ENCODE measurements around the gene CACTIN.

Gene CACTIN

DNA sequence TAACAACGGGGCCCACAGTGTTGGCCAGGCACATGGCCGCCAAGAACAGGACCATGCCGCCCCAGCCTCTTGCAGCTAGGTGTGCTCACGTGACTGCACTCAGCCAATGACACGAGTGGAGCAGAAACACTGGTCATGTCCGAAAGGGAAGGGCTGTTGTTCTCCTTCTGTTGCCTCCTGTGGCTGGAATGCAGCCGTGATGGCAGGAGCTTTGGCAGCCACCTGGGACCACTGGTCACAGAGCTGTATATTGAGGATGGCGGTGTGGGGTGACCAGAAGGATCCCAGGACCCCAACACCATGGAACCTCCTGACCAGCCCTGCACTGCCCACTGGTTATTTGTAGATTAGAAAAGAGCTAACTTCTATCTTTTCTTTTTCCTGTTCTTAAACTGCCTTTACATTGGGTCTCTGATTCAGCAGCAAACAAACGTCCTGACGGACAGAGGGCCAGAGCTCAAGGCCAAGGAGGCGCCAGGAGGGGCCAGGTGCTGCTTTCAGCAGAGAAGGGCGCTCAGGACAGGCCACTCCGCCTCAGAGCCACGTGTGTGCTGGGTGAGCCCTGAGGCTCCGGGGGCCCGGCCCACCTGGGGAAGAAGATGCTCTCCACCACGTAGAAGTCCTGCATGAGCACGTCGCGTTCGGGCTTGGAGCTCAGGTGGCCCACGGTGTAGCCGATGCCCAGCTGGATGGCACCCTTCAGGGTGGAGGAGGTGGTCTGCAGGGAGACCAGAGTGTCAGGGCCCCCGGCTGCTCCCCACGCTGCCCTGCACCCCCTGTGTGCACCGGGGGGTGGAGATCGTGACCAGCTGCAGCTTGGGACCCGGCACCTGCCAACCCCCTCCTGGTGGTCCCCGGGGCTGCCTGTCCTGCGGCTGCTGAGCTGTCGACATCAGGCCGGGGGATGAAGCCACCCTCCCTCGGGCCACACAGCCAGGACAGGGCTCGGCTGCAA lies 35.0 kb upstream of the CACTIN start:
- Histone ChIP-seq H3K36me3 (ENCODE audit: control insufficient read depth in 1 of 2, insufficient read depth in 2 of 2, low read depth in 1 of 2, low read length in 2 of 2) (peaks cover 74 to 98% of the 10 kb centered on the region in 2 experiments), H2BK120ac (ENCODE audit: low read depth, low read length) (no peak overlapping the region), H3K4me2 (ENCODE audit: low read length, poor library complexity, severe bottlenecking) (no peak overlapping the region), H3K4me3 (ENCODE audit: insufficient read depth in 1 of 2, low read depth in 1 of 2, low read length in 2 of 2) (no peak overlapping the region), H2AK5ac (ENCODE audit: low read length, severe bottlenecking) (no peak overlapping the region), H2BK12ac (ENCODE audit: low read length in 2 of 2) (no peak overlapping the region), H4K8ac (ENCODE audit: low read length) (no peak overlapping the region), H2BK5ac (ENCODE audit: low read depth, low read length, poor library complexity, severe bottlenecking) (no peak overlapping the region), H3K23ac (ENCODE audit: low read length in 2 of 2) (no peak overlapping the region), H3K4ac (ENCODE audit: low read depth in 1 of 2, low read length in 2 of 2) (no peak overlapping the region), H3K4me1 (ENCODE audit: control insufficient read depth, insufficient read depth, low read depth, low read length) (peaks cover 47% of the 10 kb centered on the region), H3K27me3 (ENCODE audit: control insufficient read depth in 1 of 2, insufficient read depth in 1 of 2, low read length in 2 of 2) (no peaks in the 10 kb centered on the region), H2AFZ (ENCODE audit: low read depth, low read length) (no peak overlapping the region), H3K14ac (ENCODE audit: low read length in 2 of 2) (no peak overlapping the region), H3K27ac (ENCODE audit: low read length, poor library complexity, severe bottlenecking) (no peak overlapping the region), H3K18ac (ENCODE audit: low read depth in 1 of 2, low read length in 2 of 2) (no peak overlapping the region), H3K79me1 (replicated peaks; ENCODE audit: low read length, poor library complexity, severe bottlenecking) (peaks cover 16% of the 10 kb centered on the region), H4K91ac (ENCODE audit: low read length) (no peak overlapping the region), H3K9me3 (ENCODE audit: control insufficient read depth, low read length) (no peaks in the 10 kb centered on the region), H2BK15ac (ENCODE audit: low read depth, poor library complexity, severe bottlenecking) (no peak overlapping the region), H3K9ac (ENCODE audit: low read length) (no peak overlapping the region)
- DNase-seq = no peak
- 97% methylated on average over 34 of the region's 34 CpGs for WGBS

DNA sequence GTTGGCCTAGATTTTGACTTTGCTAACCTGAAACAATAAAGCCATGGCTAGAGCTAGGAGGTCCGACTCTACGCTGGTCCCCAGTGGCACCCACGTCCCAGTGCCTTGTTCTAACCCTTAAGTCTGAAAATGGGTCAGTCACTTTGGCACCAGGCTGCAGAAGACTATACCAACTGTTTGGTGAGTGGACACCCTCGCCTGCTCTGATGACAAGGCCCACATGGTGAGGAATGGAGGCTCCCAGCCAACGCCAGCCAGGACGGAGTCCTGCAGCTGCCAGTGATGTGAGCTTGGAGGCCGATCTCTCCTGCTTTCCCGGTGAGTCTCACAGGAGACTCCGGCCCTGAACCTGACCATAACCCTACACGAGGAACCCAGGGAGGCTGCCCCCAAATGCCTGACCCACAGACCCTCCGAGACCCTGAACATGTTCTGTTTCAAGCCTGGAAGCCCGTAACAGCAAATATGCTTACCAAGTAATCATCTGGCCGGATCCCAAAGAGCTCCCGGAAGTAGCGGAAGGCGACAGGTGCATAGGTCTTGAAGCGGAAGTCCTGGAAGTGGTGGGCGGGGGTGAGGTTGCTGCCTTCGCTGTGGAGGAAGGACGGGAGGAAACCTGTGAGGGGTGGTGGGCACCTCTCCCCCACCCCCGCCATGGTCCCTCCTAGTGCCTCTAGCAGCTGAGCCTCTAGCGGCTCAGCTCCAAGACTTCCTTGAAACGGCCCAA lies 34.1 kb upstream of the CACTIN start:
- H2BK15ac ChIP-seq (ENCODE audit: low read depth, poor library complexity, severe bottlenecking) = no peak overlapping the region
- H4K91ac ChIP-seq (ENCODE audit: low read length) = no peak overlapping the region
- 95% methylated on average over 23 of the region's 23 CpGs for WGBS
- H2AFZ ChIP-seq (ENCODE audit: low read depth, low read length) = no peak overlapping the region
- no peaks in the 10 kb centered on the region for H3K9me3 ChIP-seq (ENCODE audit: control insufficient read depth, low read length)
- no peak overlapping the region for H3K23ac ChIP-seq (ENCODE audit: low read length in 2 of 2)
- H3K27me3 ChIP-seq (ENCODE audit: control insufficient read depth in 1 of 2, insufficient read depth in 1 of 2, low read length in 2 of 2) = no peaks in the 10 kb centered on the region
- H3K79me1 ChIP-seq (replicated peaks; ENCODE audit: low read length, poor library complexity, severe bottlenecking) = peaks cover 16% of the 10 kb centered on the region
- no peak overlapping the region for H2BK12ac ChIP-seq (ENCODE audit: low read length in 2 of 2)
- no peak overlapping the region for H2BK120ac ChIP-seq (ENCODE audit: low read depth, low read length)
- peaks cover 46% of the 10 kb centered on the region for H3K4me1 ChIP-seq (ENCODE audit: control insufficient read depth, insufficient read depth, low read depth, low read length)
- H2BK5ac ChIP-seq (ENCODE audit: low read depth, low read length, poor library complexity, severe bottlenecking) = no peak overlapping the region
- no peak overlapping the region for H2AK5ac ChIP-seq (ENCODE audit: low read length, severe bottlenecking)
- H3K4me2 ChIP-seq (ENCODE audit: low read length, poor library complexity, severe bottlenecking) = no peak overlapping the region
- no peak overlapping the region for H4K8ac ChIP-seq (ENCODE audit: low read length)
- no peak overlapping the region for H3K14ac ChIP-seq (ENCODE audit: low read length in 2 of 2)
- no peak for DNase-seq
- peaks cover 74 to 96% of the 10 kb centered on the region in 2 experiments for H3K36me3 ChIP-seq (ENCODE audit: control insufficient read depth in 1 of 2, insufficient read depth in 2 of 2, low read depth in 1 of 2, low read length in 2 of 2)
- H3K9ac ChIP-seq (ENCODE audit: low read length) = no peak overlapping the region
- no peak overlapping the region for H3K27ac ChIP-seq (ENCODE audit: low read length, poor library complexity, severe bottlenecking)
- H3K4ac ChIP-seq (ENCODE audit: low read depth in 1 of 2, low read length in 2 of 2) = no peak overlapping the region
- H3K18ac ChIP-seq (ENCODE audit: low read depth in 1 of 2, low read length in 2 of 2) = no peak overlapping the region
- no peak overlapping the region for H3K4me3 ChIP-seq (ENCODE audit: insufficient read depth in 1 of 2, low read depth in 1 of 2, low read length in 2 of 2)

DNA sequence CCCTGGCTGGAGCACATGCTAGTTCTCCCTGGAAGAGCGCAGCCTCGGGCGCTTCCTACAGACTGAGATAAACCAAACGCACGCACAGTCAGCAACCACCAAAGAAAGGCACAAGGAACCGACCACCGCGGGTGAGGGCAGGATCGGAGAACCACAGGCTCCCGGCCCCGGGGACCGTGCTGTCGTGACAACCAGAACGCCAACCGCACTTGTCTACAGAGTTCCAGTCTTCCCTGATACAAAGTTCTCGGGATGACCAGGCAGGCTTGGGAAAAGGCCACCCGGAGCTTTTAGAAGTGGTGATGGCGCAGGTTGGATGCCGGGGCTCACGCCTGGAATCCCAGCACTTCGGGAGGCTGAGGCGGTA lies 33.1 kb upstream of the CACTIN start:
- H3K14ac ChIP-seq (ENCODE audit: low read length in 2 of 2) = no peak overlapping the region
- DNase-seq = no peak
- H2AFZ ChIP-seq (ENCODE audit: low read depth, low read length) = no peak overlapping the region
- H3K27ac ChIP-seq (ENCODE audit: low read length, poor library complexity, severe bottlenecking) = no peak overlapping the region
- no peak overlapping the region for H2BK120ac ChIP-seq (ENCODE audit: low read depth, low read length)
- H3K23ac ChIP-seq (ENCODE audit: low read length in 2 of 2) = no peak overlapping the region
- no peak overlapping the region for H2BK12ac ChIP-seq (ENCODE audit: low read length in 2 of 2)
- no peaks in the 10 kb centered on the region for H3K27me3 ChIP-seq (ENCODE audit: control insufficient read depth in 1 of 2, insufficient read depth in 1 of 2, low read length in 2 of 2)
- WGBS = 95% methylated on average over 22 of the region's 22 CpGs
- H3K4me3 ChIP-seq (ENCODE audit: insufficient read depth in 1 of 2, low read depth in 1 of 2, low read length in 2 of 2) = no peak overlapping the region
- H2AK5ac ChIP-seq (ENCODE audit: low read length, severe bottlenecking) = no peak overlapping the region
- no peak overlapping the region for H4K91ac ChIP-seq (ENCODE audit: low read length)
- H2BK15ac ChIP-seq (ENCODE audit: low read depth, poor library complexity, severe bottlenecking) = no peak overlapping the region
- no peak overlapping the region for H2BK5ac ChIP-seq (ENCODE audit: low read depth, low read length, poor library complexity, severe bottlenecking)
- no peak overlapping the region for H3K9ac ChIP-seq (ENCODE audit: low read length)
- H4K8ac ChIP-seq (ENCODE audit: low read length) = no peak overlapping the region
- no peak overlapping the region for H3K4ac ChIP-seq (ENCODE audit: low read depth in 1 of 2, low read length in 2 of 2)
- H3K4me2 ChIP-seq (ENCODE audit: low read length, poor library complexity, severe bottlenecking) = no peak overlapping the region
- no peak overlapping the region for H3K18ac ChIP-seq (ENCODE audit: low read depth in 1 of 2, low read length in 2 of 2)
- peaks cover 16% of the 10 kb centered on the region for H3K79me1 ChIP-seq (replicated peaks; ENCODE audit: low read length, poor library complexity, severe bottlenecking)
- peaks cover 40% of the 10 kb centered on the region for H3K4me1 ChIP-seq (ENCODE audit: control insufficient read depth, insufficient read depth, low read depth, low read length)
- peaks cover 74 to 87% of the 10 kb centered on the region in 2 experiments for H3K36me3 ChIP-seq (ENCODE audit: control insufficient read depth in 1 of 2, insufficient read depth in 2 of 2, low read depth in 1 of 2, low read length in 2 of 2)
- no peaks in the 10 kb centered on the region for H3K9me3 ChIP-seq (ENCODE audit: control insufficient read depth, low read length)

All from mesenchymal stem cell (in vitro differentiated cells and primary cell).